Nephron progenitor cell (in vitro differentiated cells): ENCODE data around the gene PTGES3.
A peak's percentile ranks its signal among the peaks of the same experiment; 100 is the strongest.

Experiments
- DNase-seq: peaks from one replicate; pipeline ENCODE4 v3.0.0; 2021
- H3K27ac Mint-ChIP-seq: 2 replicates; pipeline ENCODE4 v1.8.0; 2021; ENCODE audit warnings: mild to moderate bottlenecking, moderate library complexity, mixed read lengths
- H3K27me3 Mint-ChIP-seq: 2 replicates; pipeline ENCODE4 v1.8.0; 2021; ENCODE audit warnings: mild to moderate bottlenecking, low read depth, mixed read lengths; ENCODE audit not compliant: poor library complexity
- H3K36me3 Mint-ChIP-seq: 2 replicates; pipeline ENCODE4 v1.8.0; 2021; ENCODE audit warnings: low read depth, mixed read lengths
- H3K4me1 Mint-ChIP-seq: 2 replicates; pipeline ENCODE4 v1.8.0; 2021; ENCODE audit warnings: mixed read lengths
- H3K4me3 Mint-ChIP-seq: 2 replicates; pipeline ENCODE4 v1.8.0; 2021; ENCODE audit warnings: mild to moderate bottlenecking, moderate library complexity, mixed read lengths
- H3K9me3 Mint-ChIP-seq: 2 replicates; pipeline ENCODE4 v1.8.0; 2021; ENCODE audit warnings: mild to moderate bottlenecking, moderate library complexity, mixed read lengths
- TF ChIP-seq, protein P1 (sequence below): fragments of 200-600 bp; sonication (generic); IDR thresholded peaks from 2 replicates; pipeline ENCODE4 v1.5.0; 2021; ENCODE audit warnings: antibody characterized with exemption

Gene PTGES3

DNA sequence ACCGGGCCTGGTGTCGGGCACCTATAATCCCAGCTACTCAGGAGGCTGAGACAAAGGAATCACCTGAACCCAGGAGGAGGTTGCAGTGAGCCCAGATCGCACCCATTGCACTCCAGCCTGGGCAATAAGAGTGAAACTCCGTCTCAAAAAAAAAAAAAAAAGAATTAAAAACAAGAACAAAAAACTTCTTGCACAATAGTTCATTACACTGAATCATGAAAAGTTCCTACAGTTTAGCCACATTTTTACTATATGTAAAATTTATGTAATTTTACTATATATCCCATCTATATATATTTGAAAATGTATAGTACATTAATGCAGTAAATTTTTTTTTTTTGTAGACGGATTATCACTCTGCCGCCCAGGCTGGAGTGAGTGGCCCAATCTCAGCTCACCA, 46.9 kb downstream of the PTGES3 start:
- DNase-seq = no peak
- peaks cover 5% of the 10 kb centered on the region for H3K27me3 Mint-ChIP-seq
- TF ChIP-seq, protein P1, sequence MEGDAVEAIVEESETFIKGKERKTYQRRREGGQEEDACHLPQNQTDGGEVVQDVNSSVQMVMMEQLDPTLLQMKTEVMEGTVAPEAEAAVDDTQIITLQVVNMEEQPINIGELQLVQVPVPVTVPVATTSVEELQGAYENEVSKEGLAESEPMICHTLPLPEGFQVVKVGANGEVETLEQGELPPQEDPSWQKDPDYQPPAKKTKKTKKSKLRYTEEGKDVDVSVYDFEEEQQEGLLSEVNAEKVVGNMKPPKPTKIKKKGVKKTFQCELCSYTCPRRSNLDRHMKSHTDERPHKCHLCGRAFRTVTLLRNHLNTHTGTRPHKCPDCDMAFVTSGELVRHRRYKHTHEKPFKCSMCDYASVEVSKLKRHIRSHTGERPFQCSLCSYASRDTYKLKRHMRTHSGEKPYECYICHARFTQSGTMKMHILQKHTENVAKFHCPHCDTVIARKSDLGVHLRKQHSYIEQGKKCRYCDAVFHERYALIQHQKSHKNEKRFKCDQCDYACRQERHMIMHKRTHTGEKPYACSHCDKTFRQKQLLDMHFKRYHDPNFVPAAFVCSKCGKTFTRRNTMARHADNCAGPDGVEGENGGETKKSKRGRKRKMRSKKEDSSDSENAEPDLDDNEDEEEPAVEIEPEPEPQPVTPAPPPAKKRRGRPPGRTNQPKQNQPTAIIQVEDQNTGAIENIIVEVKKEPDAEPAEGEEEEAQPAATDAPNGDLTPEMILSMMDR = no peak
- H3K4me1 Mint-ChIP-seq = peaks cover 43% of the 10 kb centered on the region
- peak overlapping the region; percentile 54 for H3K27ac Mint-ChIP-seq
- H3K36me3 Mint-ChIP-seq = peaks cover 62% of the 10 kb centered on the region
- peaks cover 2% of the 10 kb centered on the region for H3K9me3 Mint-ChIP-seq
- no peak overlapping the region for H3K4me3 Mint-ChIP-seq

DNA sequence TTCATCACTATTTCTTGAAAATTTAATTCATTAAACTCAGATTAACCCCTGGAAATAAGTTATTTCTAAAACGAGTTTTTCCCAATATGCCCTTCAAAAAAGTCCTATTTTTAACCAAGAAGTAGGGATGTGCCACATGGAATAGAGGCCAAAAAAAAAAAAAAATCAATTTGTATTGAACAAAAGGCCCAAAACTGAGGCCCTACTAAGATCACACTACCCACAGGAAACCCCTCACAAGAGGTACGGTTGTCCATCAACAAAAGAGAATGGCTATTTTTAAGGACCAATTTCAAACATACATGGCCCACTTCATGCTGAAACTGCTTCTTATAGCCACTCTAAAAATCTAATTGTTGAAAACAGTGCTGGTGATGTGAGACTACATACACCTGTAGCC, 50.5 kb downstream of the PTGES3 start:
- peak overlapping the region; percentile 20 for H3K4me3 Mint-ChIP-seq
- DNase-seq = no peak
- H3K9me3 Mint-ChIP-seq = no peaks in the 10 kb centered on the region
- peaks cover 43% of the 10 kb centered on the region for H3K36me3 Mint-ChIP-seq
- H3K27ac Mint-ChIP-seq = peak overlapping the region; percentile 99
- peaks cover 57% of the 10 kb centered on the region for H3K4me1 Mint-ChIP-seq
- TF ChIP-seq, protein P1 = no peak
- H3K27me3 Mint-ChIP-seq = peaks cover 5% of the 10 kb centered on the region

GRCh38 chr12:56636675-56637540, 51.2 kb downstream of the PTGES3 start:
- Mint-ChIP-seq H3K4me3 (peak overlapping the region; percentile 96), H3K4me1 (peaks cover 64% of the 10 kb centered on the region), H3K9me3 (no peaks in the 10 kb centered on the region), H3K27ac (peak overlapping the region; percentile 99), H3K36me3 (peaks cover 35% of the 10 kb centered on the region), H3K27me3 (peaks cover 5% of the 10 kb centered on the region)
- DNase-seq = peak; percentile 96
- TF ChIP-seq, protein P1 = peak; percentile 49

- peaks cover 5% of the 10 kb centered on the region for H3K27me3 Mint-ChIP-seq
- peak; percentile 76 for DNase-seq
- TF ChIP-seq, protein P1 = no peak
- no peaks in the 10 kb centered on the region for H3K9me3 Mint-ChIP-seq
- peaks cover 73% of the 10 kb centered on the region for H3K4me1 Mint-ChIP-seq
- H3K27ac Mint-ChIP-seq = peak overlapping the region; percentile 99
- peak overlapping the region; percentile 96 for H3K4me3 Mint-ChIP-seq
- peaks cover 33% of the 10 kb centered on the region for H3K36me3 Mint-ChIP-seq
Measured at GRCh38 chr12:56635806-56636674, 52.0 kb downstream of the PTGES3 start.

GRCh38 chr12:56634837-56635791, 53.0 kb downstream of the PTGES3 start:
- H3K9me3 Mint-ChIP-seq = no peaks in the 10 kb centered on the region
- TF ChIP-seq, protein P1 = peak; percentile 31
- H3K27me3 Mint-ChIP-seq = peaks cover 5% of the 10 kb centered on the region
- H3K4me3 Mint-ChIP-seq = peak overlapping the region; percentile 96
- peaks cover 82% of the 10 kb centered on the region for H3K4me1 Mint-ChIP-seq
- peak; percentile 72 for DNase-seq
- H3K36me3 Mint-ChIP-seq = peaks cover 26% of the 10 kb centered on the region
- H3K27ac Mint-ChIP-seq = peak overlapping the region; percentile 99
